Left lung (tissue), 10 donors: ENCODE measurements around the gene CAPN12. TPM values are rescaled to one million over a fixed set of nuclear protein-coding genes. Genes with fewer than 3 reads are reported as not detected.

ENCODE experiments used
- ATAC-seq: fragments of 200-7000 bp; cut with Tn5 transposase; one replicate; pipeline ENCODE4 v1.9.1; 2020; ENCODE audit warnings: moderate library complexity
- DNase-seq, 4 donors: peaks; one replicate each; pipeline ENCODE4 v3.0.0-alpha.2; 2013 to 2020
- H3K27ac ChIP-seq, 2 donors: fragments of 200-600 bp; sonication (generic) in 1 of 2; one replicate each; pipeline versions ENCODE4 v1.5.0 to v1.8.0; 2020 to 2021
- H3K27me3 ChIP-seq, 2 donors: fragments of 200-600 bp; sonication (generic) in 1 of 2; one replicate each; pipeline versions ENCODE4 v1.5.0 to v1.8.0; 2020 to 2021
- H3K36me3 ChIP-seq, 2 donors: fragments of 200-600 bp; sonication (generic) in 1 of 2; one replicate each; pipeline versions ENCODE4 v1.5.0 to v1.8.0; 2020 to 2021
- H3K4me1 ChIP-seq, 2 donors: fragments of 200-600 bp; one replicate each; pipeline ENCODE4 v1.8.0; 2021
- H3K4me3 ChIP-seq, 2 donors: fragments of 200-600 bp; sonication (generic) in 1 of 2; one replicate each; pipeline versions ENCODE4 v1.5.0 to v1.8.0; 2020 to 2021; ENCODE audit warnings: mild to moderate bottlenecking in 1 of 2
- H3K9me3 ChIP-seq, 2 donors: fragments of 200-600 bp; sonication (generic) in 1 of 2; one replicate each; pipeline versions ENCODE4 v1.5.0 to v1.8.0; 2020 to 2021
- CTCF ChIP-seq, 2 donors: fragments of 200-600 bp; sonication (generic) in 1 of 2; IDR thresholded peaks; one replicate each; pipeline versions ENCODE4 v1.5.0 to v1.8.0; 2021; ENCODE audit warnings: antibody characterized with exemption in 2 of 2
- intact Hi-C, 2 donors: fragments of 100-400 bp; cut with DNase I; formaldehyde crosslinking; loops; one replicate each; pipeline versions ENCODE4 v1.11.2 to v1.14.2; 2022
- polyA plus RNA-seq, 6 donors: library from polyadenylated mRNA; unstranded; fragments of 120-200 nt; gene quantifications; one replicate each; pipeline ENCODE4 v1.2.1, GENCODE V29; 2013; ENCODE audit not compliant: insufficient read length in 6 of 6
- total RNA-seq, 2 donors: library from RNA; stranded (reverse); fragmentation: NEBNext Ultra II Directional; extraction: Animal tissue kit (Norgen Biotek cat#: 25700); gene quantifications; one replicate each; pipeline ENCODE4 v1.2.1, GENCODE V29; 2021
- donor health status: DM: no; HTN: yes; CAD: no.
- donor health status: DM: no; HTN: no; CAD: no.

Gene CAPN12
- total and polyA plus RNA-seq, 8 donors: 1.6 to 4.9 (median 4.6) TPM

GRCh38 chr19:38720559-38721236, 23.6 kb downstream of the CAPN12 start:
- Histone ChIP-seq H3K27ac (peak overlapping the region; percentile 0 to 53), H3K36me3 (peaks cover 4 to 100% of the 10 kb centered on the region in 2 donors), H3K27me3 (no peaks in the 10 kb centered on the region), H3K4me1 (peaks cover 2 to 21% of the 10 kb centered on the region in 2 donors), H3K9me3 (no peaks in the 10 kb centered on the region), H3K4me3 (no peak overlapping the region)
- ATAC-seq (no peak), DNase-seq (no peak)
- intact Hi-C loops: loop anchor here (10.0 kb wide), 2 partner anchors 66 to 86 kb away; no protein-coding TSS in a partner anchor
- no peak for TF ChIP-seq CTCF (IDR thresholded peaks at IDR 0.05)

- ATAC-seq: peak; percentile 31
- TF ChIP-seq CTCF (IDR thresholded peaks at IDR 0.05): no peak
- Histone ChIP-seq H3K4me3 (no peak overlapping the region), H3K36me3 (peaks cover 4 to 100% of the 10 kb centered on the region in 2 donors), H3K9me3 (no peaks in the 10 kb centered on the region), H3K4me1 (peaks cover 2 to 21% of the 10 kb centered on the region in 2 donors), H3K27me3 (no peaks in the 10 kb centered on the region), H3K27ac (peak overlapping the region; percentile 44 to 53)
- DNase-seq: no peak
- intact Hi-C loops: loop anchor here (10.0 kb wide), 2 partner anchors 65 to 85 kb away; no protein-coding TSS in a partner anchor
Measured at GRCh38 chr19:38719761-38720558, 24.3 kb downstream of the CAPN12 start.

- Histone ChIP-seq H3K4me1 (peaks cover 2 to 21% of the 10 kb centered on the region in 2 donors), H3K36me3 (peaks cover 4 to 100% of the 10 kb centered on the region in 2 donors), H3K9me3 (no peaks in the 10 kb centered on the region), H3K27me3 (no peaks in the 10 kb centered on the region), H3K27ac (peak overlapping the region; percentile 44 to 53), H3K4me3 (no peak overlapping the region)
- DNase-seq (peak in 1 of 4 donors; percentile 87), ATAC-seq (peak; percentile 65)
- intact Hi-C loops: loop anchor here in 1 of 2 donors (10.0 kb wide), 1 partner anchor 64 kb away; no protein-coding TSS in a partner anchor
- TF ChIP-seq CTCF (IDR thresholded peaks at IDR 0.05): no peak
Measured at GRCh38 chr19:38718747-38719543, 25.3 kb downstream of the CAPN12 start.

- TF ChIP-seq CTCF (IDR thresholded peaks at IDR 0.05): no peak
- Histone ChIP-seq H3K4me3 (no peak overlapping the region), H3K9me3 (no peaks in the 10 kb centered on the region), H3K27ac (peak overlapping the region in 1 of 2 donors; percentile 53), H3K27me3 (no peaks in the 10 kb centered on the region), H3K4me1 (peaks cover 2 to 23% of the 10 kb centered on the region in 2 donors), H3K36me3 (peaks cover 4 to 100% of the 10 kb centered on the region in 2 donors)
- DNase-seq: no peak
- intact Hi-C loops: loop anchor here in 1 of 2 donors (10.0 kb wide), 1 partner anchor 63 kb away; no protein-coding TSS in a partner anchor
- ATAC-seq: no peak
Measured at GRCh38 chr19:38717855-38718254, 26.4 kb downstream of the CAPN12 start.
